GM21390 (cell line): ENCODE measurements around the gene HYPK.

ENCODE experiments used
- ATAC-seq: cut with Tn5 transposase; IDR thresholded peaks from one replicate; pipeline ENCODE4 v1.9.1; 2021; ENCODE audit not compliant: unreplicated experiment

Gene HYPK

DNA sequence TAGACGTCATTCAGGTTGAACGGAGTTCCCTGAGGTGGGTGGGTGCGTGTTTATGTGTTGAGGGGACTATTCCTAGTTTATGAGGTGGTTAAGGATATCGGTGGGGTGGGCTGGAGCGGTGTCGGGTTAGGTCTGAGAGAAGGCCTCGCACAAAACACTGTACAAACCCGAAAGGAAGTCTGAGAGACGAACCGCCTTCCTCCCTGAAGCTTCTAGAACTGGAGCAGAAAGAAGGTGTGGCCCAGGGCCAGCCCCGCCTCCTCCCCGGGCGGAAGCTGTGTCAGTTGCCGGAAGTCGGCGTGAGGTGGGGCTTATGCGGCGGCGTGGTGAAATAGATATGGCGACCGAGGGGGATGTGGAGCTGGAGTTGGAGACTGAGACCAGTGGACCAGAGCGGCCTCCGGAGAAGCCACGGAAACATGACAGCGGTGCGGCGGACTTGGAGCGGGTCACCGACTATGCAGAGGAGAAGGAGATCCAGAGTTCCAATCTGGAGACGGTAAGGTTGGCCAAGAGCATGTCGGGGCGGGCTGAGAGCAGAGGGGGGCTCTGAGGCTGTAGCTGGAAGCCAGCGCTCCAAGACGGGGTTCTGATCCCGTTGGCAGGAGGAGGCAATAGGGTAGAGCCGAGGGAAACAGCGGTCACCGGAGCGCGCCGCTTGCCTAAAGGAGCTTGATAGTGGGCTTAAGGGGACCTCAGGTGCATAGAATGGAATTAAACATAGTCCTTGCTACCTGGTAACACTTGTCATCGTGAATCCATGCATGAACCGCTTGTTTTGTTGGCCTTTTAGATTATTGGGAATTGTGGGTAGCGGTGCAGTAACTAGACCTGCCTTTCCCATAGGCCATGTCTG is at the start of gene HYPK:
Gene HYPK, plus strand, starts transcription at position 314 of the 856 bp plus-strand sequence. Its CDS starts 24 bp downstream, at position 338.
- peak; percentile 90 for ATAC-seq

DNA sequence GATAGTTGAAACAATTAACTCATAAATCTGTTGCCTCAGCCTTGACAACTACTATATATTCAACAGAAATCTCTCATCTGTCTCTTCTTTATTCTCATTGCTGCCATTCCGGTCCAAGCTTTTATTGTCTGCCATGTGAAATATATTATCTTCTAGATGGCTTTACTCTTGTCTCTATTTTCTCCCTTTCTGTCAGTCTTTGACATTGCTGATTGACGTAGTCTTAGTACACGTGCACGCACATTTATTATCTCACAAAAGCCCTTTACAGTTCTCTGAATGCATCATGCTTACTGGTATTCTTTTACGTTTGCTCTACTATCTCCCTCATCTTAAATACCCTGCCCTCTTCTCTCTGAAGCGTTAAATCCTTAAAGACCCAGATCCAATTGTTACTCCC is 48.5 kb upstream of the HYPK start:
- no peak for ATAC-seq

DNA sequence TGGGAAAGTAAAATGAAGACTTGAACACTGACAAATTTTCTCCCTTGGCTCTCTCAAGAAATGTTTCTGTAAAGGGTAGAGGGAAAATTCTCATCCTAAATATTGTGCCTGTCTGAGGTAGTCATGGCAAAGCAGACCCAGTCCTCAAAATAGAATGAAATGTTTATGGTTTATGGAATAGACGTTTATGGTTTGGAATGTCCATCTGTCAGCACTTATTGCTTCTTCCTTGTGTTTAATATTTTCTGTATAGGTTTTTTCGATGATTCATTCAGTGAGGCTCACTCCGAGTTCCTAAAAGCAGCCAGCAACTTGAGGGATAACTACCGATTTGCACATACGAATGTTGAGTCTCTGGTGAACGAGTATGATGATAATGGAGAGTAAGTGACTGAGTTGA is 37.6 kb upstream of the HYPK start:
- ATAC-seq, result no peak

DNA sequence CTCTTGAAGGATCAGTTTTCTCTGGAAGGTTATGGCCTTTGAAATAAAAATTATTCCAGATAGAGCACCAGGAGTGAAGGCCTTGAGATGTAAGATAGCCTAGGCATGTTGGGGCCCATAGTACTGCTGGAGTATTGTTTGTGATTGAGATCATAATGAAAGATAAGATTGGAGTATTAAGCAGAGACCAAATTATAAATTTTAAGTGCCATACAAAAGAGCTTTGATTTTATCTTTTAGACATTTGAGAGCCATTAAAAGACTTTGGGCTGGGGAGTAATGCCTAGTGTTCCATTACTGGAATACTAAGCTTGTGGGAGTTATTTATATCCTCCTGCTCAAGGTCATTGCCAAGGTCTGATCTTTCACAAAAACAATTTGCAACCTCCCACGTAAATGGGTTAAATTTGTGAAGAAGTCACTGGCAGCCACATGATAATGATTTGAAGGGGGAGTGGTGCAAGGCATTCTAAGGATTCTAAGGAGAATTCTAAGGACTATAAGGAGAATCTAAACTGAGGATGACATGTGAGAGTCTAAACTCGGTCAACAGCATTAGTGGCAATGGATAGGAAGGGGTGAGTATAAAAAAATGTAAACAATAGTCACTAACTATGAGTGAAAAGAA is 36.5 kb upstream of the HYPK start:
- no peak for ATAC-seq

- ATAC-seq, result no peak
Observed at GRCh38 chr15:43769584-43770228, 30.7 kb upstream of the HYPK start.

DNA sequence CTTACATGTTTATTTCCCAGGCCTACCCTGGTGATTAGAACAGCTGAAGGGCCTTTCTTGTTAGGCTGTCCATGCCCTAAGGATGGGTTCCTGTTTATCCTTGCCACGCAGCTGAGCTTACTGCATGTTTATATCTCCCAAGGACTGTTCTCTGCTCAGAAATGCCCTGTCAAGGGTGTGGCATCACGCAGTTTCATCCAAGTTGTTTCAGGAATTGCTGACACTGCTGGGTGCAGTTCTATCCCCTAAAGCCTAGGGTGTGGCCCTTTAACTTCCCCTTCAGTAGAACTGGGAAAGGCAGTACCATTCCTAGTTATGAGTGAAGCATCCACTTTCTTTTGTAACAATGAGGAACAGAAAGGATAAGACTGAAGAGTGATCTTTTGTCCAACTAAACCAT is 28.6 kb upstream of the HYPK start:
- ATAC-seq, result no peak

- ATAC-seq, result no peak
Observed at GRCh38 chr15:43772624-43773023, 27.8 kb upstream of the HYPK start.

DNA sequence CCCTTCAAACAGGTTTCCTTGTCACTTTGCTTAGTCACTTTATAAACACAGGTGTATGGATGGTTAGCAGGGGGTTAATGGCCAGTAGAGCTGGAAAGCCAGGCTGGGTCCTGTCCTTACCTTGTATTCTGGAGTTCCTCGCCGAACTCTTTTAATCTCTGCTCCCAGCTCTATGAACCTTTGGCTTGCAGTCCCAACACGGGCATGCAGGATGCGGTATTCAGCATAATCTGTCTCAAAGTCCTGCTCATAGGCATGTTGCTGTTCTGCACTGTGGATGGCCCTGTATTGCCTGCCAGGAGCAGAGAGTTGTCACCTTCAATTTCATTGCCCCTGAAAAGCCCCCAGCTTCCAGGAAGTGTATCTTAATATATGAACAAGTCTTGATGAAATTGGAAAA is 26.3 kb upstream of the HYPK start:
- no peak for ATAC-seq

DNA sequence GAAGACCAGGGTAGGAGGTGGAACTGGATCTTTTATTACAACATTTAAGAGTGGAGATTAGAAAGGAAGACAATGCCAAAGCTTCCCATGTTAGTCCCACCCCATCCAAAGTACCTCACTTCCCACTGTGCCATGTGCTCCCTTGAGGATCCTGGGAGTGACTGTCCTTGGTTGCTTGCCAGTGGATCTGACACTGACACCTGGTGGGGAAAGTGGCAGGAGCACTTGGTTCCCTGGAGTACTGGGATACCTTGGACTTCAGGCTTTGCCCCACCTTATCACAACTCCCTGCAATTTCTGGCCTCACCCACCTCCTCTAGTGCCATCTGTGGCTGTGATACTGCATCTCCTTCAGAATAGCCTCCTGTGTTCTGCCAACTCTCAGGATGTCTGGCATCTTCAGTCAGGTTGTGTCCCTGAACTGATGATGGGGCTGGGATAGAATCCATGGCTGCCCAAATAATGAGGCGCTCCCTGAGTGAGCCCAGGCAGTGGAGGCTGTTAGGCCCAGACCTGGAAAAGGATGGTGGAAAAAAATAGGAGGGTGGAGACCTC is 24.9 kb upstream of the HYPK start:
- no peak for ATAC-seq

- ATAC-seq, result peak; percentile 66
Observed at GRCh38 chr15:43776101-43776717, 24.2 kb upstream of the HYPK start.

DNA sequence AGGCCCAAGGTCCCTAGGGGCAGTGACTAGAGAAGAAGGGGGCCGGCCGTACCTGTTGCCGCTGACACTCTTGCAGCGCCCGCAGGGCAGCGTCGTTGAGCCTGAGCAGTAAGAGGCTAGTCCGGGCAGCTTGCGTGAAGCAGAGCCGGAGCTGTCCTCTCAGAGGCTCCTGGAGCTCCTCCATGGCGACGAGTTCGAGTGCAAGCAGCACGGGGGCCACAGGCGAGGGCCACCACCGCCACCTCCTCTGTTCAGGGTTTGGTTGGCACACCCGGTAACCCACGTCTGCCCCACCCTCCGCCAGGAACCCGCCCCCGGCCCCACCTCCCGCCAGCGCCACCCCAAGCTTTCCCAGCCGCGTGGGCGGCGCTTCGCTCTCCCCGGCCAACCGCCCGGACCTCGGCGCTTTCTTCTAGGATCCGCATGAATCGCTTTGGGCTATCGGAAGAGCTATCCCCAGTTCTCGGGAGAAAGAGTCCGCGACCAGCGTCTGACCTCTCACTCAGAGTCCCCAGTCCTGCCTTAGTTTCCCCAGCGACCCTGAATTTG is 23.6 kb upstream of the HYPK start, which contains the start of gene ELL3:
Gene ELL3, minus strand, starts transcription at position 249 of the 549 bp plus-strand sequence. Its CDS starts 65 bp downstream, at position 184.
- peak; percentile 31 for ATAC-seq

- ATAC-seq, result peak; percentile 46
Observed at GRCh38 chr15:43777267-43777914, 23.0 kb upstream of the HYPK start.

DNA sequence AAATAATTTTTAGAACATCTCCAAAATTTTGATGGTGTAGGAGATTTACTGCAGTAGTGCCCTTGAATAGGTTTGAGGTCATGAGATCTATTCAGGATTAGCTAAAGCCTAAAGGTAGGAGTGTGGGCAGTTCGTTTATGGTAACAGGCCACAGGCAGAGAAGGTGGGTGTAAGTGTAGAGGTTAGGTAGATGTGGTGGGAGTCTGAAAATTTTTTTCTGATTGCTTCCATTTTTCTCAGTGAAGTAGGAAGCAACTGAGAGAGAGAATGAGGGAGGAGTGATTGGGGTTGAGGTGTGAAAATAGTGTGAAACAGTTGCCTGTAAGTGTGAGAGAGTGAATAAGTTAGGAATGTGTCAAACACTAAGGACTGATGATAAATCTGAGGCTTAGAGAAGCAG is 21.4 kb upstream of the HYPK start:
- no peak for ATAC-seq

GRCh38 chr15:43789409-43789808 is 11.0 kb upstream of the HYPK start:
- ATAC-seq, result no peak

DNA sequence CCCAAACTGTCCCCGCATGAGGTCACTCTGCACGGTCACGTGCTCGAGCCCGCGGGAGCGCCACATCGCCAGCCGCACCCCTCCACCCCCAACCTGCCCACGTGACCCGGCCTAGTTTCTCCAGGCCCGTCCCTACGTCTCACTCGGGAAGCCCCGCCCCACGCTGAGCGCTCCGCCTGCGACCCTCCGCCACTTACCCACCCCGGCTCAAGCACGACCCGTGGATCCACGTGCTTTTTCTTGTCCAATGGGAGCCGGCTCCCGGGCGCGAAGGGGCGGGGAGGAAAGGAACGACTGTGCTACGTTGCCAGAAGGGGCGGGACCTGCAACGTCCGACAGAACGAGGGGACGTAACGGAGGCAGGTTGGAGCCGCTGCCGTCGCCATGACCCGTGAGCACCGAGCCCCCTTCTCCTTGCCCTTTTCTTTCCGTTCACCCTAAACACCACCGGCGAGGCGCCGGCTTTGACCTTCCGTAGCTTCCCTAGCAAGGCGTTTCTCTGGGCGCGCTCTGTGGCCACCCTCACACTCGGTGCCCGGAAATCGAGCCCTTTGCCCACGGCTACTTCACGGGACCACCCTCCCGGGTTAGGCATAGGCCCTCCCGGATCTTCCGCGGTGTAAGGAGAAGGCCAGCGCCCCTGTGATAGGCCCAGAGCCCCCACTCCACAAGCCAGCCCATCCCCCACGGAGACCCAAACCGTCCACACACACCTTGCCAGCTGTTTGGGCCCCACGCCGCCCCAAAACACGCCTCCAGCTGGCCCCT is 8.2 kb upstream of the HYPK start, which contains the start of gene SERF2:
Gene SERF2, plus strand, starts transcription at position 328 of the 768 bp plus-strand sequence. Its CDS starts 57 bp downstream, at position 385.
- peak; percentile 82 for ATAC-seq

DNA sequence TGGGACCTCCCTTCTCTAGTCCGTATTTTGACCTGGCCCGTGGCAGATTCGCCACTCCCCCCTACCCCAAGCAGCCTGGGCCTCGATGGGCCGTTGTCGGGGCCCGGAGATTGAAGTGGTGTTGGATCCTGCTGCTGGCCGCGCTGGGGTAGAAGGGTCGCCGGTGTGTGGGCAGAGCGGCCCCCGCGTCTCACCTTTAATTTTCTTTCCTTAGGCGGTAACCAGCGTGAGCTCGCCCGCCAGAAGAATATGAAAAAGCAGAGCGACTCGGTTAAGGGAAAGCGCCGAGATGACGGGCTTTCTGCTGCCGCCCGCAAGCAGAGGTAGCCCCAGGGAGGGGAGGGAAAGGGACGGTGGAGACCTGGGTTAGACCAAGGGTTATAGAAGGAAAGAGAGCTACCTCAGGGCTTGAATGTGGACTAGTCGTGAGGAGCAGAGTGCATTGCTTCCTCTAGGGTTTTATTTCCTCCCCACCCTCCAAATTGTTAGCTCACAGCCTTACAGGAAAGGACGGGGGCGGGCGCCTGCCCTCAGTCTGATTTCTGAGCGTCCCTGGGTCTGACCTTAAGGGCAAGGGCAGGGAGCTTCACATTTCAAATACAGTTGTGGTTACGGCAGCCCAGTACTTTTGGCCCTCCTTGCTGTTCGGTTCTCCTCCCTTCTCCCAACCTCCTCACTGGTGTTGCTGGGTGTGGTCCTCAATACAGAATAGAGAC is 7.5 kb upstream of the HYPK start:
- no peak for ATAC-seq

GRCh38 chr15:43793647-43794046 is 6.8 kb upstream of the HYPK start:
- no peak for ATAC-seq

DNA sequence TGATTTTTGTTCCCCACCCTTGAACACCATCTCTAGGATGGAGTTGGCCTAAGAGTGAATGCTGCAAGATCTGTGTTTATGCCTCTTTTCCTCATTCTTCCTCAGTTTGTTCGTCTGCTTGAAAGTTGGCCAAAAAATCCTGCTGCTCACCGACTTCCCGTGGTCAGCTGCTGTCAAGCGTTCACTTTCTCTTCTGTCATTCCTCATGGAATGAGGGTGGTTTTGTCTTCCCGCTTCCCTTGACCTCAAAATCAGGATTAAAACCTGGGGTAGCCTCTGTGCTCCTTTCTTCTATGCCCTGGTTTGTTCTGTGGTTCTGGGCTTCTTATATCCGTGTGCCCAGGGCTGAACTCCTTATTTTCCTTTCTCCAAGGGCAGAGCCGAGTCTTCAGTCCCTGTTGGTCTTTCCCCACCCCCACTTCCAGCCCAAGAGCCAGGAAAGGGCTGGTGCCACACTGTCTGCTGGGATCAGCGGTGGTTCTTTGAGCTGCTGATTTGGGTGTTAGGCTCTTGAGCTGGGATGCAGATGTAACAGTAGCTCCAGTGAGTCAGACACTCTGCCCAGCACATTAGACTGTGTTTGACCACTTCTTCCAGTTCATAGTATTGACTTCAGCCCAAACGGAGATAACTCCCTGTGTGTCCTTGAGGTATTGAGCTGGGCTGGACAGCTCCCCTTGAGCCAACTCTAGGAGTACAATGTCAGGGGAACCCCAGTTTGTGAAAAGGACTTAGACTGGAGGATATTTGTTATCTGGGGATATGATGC is 5.9 kb upstream of the HYPK start:
- ATAC-seq, result no peak
